HepG2 (cell line): ENCODE data around the gene SPG7. TPM values are rescaled to one million over a fixed set of nuclear protein-coding genes. Genes with fewer than 3 reads are reported as not detected.

Source experiments
- GTF2F1 ChIP-seq: fragments of 150-350 bp; IDR thresholded peaks from 2 replicates; pipeline ENCODE4 v1.6.1; 2014; ENCODE audit warnings: low read length
- GTF3A ChIP-seq: sonication (generic); formaldehyde crosslinking; conservative IDR thresholded peaks from 2 replicates; pipeline ENCODE4 v1.4.0; 2020; ENCODE audit warnings: mild to moderate bottlenecking, missing genetic modification reagents
- HDAC2 ChIP-seq: sonication (generic); formaldehyde crosslinking; IDR thresholded peaks from 2 replicates; pipeline ENCODE4 v1.4.0; 2020; ENCODE audit warnings: missing genetic modification reagents
- MTA1 ChIP-seq: sonication (generic); formaldehyde crosslinking; IDR thresholded peaks from 2 replicates; pipeline ENCODE4 v1.4.0; 2020; ENCODE audit warnings: missing genetic modification reagents, mild to moderate bottlenecking, borderline replicate concordance
- PAF1 ChIP-seq: IDR thresholded peaks from 2 replicates; pipeline ENCODE4 v1.6.1; 2016; ENCODE audit warnings: missing genetic modification reagents, missing compliant biosample characterization
- PAWR ChIP-seq: sonication (generic); formaldehyde crosslinking; IDR thresholded peaks from 2 replicates; pipeline ENCODE4 v1.4.0; 2020; ENCODE audit warnings: missing genetic modification reagents, mild to moderate bottlenecking, borderline replicate concordance
- RFXANK ChIP-seq: IDR thresholded peaks from 2 replicates; pipeline ENCODE4 v1.6.1; 2016
- RNF2 ChIP-seq: fragments of 450-650 bp; conservative IDR thresholded peaks from 2 replicates; pipeline ENCODE4 v1.6.1; 2016; ENCODE audit warnings: low read depth
- TMF1 ChIP-seq: sonication (generic); formaldehyde crosslinking; IDR thresholded peaks from 2 replicates; pipeline ENCODE4 v1.8.1; 2022; ENCODE audit warnings: low read depth, missing genetic modification reagents
- ZNF17 ChIP-seq: sonication (generic); formaldehyde crosslinking; IDR thresholded peaks from 2 replicates; pipeline ENCODE4 v1.5.0; 2020; ENCODE audit warnings: mild to moderate bottlenecking, missing genetic modification reagents
- ZNF234 ChIP-seq: sonication (generic); formaldehyde crosslinking; conservative IDR thresholded peaks from 2 replicates; pipeline ENCODE4 v1.5.1; 2020; ENCODE audit warnings: mild to moderate bottlenecking, missing genetic modification reagents
- ZNF282 ChIP-seq: fragments of 450-650 bp; IDR thresholded peaks from 2 replicates; pipeline ENCODE4 v1.6.1; 2018; ENCODE audit not compliant: partially characterized antibody
- ZNF367 ChIP-seq: sonication (generic); formaldehyde crosslinking; IDR thresholded peaks from 2 replicates; pipeline ENCODE4 v1.4.0; 2020; ENCODE audit warnings: missing genetic modification reagents, borderline replicate concordance
- polyA plus RNA-seq, 8 experiments: library from polyadenylated mRNA; depleted of rRNA in 3 of 8; stranded (reverse) in 7 of 8; unstranded in 1 of 8; fragments of >200 nt; fragmentation: Illumina TruSeq in 4 of 8; extraction: Trizol in 4 of 8; gene quantifications; 2 replicates each; pipeline versions ENCODE4 v1.2.1 to v1.2.3, GENCODE V29; 2011 to 2016; ENCODE audit warnings: low read depth in 4 of 8, missing spikeins in 1 of 8, mixed read lengths in 1 of 8; ENCODE audit not compliant: insufficient read depth in 1 of 8
- total RNA-seq, 5 experiments: library from RNA; depleted of rRNA; stranded (reverse); fragments of >200 nt; fragmentation: Illumina TruSeq; extraction: Trizol; gene quantifications; 2 replicates each; pipeline ENCODE4 v1.2.3, GENCODE V29; 2016; ENCODE audit warnings: low read depth in 1 of 5
- TF ChIP-seq, protein P1 (sequence below): sonication (generic); formaldehyde crosslinking; IDR thresholded peaks from 2 replicates; pipeline ENCODE4 v1.4.0; 2020; ENCODE audit warnings: mild to moderate bottlenecking, missing genetic modification reagents
- TF ChIP-seq, protein P2 (sequence below): sonication (generic); formaldehyde crosslinking; IDR thresholded peaks from 2 replicates; pipeline ENCODE4 v1.5.1; 2020; ENCODE audit warnings: mild to moderate bottlenecking, missing genetic modification reagents, borderline replicate concordance
- TF ChIP-seq, protein P3 (sequence below): sonication (generic); formaldehyde crosslinking; IDR thresholded peaks from 2 replicates; pipeline ENCODE4 v1.4.0; 2020; ENCODE audit warnings: low read depth, mild to moderate bottlenecking, missing genetic modification reagents
- TF ChIP-seq, protein P4 (sequence below): IDR thresholded peaks from 2 replicates; pipeline ENCODE4 v1.6.1; 2018; ENCODE audit warnings: missing genetic modification reagents, mild to moderate bottlenecking, missing compliant biosample characterization
- TF ChIP-seq, protein P5 (sequence below): sonication (generic); formaldehyde crosslinking; IDR thresholded peaks from 2 replicates; pipeline ENCODE4 v1.4.0; 2020; ENCODE audit warnings: mild to moderate bottlenecking, missing genetic modification reagents

The SPG7 gene
- total and polyA plus RNA-seq, 2 of the 13 experiments (the other 11 are each of a cell fraction or from before 2014, with no cell fraction given) = 66.0 to 136 TPM

DNA sequence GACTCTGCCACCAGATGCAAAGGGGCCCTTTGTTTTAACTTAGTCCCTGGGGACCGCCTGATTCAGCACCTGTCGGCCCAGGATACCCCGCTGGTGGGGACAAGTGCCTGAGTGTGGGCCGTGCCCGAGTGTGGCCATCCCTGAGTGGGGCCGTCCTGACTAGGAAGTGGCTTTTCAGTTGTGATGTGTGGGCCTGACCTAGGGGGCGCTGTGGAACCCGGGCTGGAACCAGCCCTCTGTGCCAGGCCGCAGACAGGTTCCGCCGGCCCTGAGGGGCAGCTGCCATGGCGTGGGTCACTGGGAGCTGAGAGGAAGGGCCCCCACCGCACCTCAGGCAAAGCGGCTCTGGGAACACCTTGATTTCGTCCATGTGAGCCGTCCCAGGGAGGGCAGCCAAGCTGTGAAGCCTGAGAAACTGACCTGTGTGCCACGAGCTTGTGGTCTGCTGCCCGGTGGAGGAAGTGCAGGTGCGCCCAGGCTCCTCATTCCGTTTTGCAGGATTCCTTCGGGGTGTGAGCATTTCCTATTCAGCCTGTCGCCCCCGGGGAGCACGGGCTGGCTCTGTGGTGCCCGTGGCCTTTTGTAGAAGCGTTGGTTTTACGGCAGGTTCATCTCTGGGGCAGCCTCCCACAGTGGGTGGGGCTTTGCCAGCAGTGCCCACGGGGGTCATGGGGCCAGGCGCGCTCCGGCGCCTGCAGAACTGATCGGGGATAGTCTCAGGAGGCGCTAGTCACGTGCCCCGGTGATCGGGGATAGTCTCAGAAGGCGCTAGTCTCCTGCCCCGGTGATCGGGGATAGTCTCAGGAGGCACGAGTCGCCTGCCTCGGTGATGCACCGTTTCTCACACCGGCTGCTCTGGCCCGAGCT is 57.5 kb downstream of the SPG7 start (continued):
- TF ChIP-seq, protein P1, sequence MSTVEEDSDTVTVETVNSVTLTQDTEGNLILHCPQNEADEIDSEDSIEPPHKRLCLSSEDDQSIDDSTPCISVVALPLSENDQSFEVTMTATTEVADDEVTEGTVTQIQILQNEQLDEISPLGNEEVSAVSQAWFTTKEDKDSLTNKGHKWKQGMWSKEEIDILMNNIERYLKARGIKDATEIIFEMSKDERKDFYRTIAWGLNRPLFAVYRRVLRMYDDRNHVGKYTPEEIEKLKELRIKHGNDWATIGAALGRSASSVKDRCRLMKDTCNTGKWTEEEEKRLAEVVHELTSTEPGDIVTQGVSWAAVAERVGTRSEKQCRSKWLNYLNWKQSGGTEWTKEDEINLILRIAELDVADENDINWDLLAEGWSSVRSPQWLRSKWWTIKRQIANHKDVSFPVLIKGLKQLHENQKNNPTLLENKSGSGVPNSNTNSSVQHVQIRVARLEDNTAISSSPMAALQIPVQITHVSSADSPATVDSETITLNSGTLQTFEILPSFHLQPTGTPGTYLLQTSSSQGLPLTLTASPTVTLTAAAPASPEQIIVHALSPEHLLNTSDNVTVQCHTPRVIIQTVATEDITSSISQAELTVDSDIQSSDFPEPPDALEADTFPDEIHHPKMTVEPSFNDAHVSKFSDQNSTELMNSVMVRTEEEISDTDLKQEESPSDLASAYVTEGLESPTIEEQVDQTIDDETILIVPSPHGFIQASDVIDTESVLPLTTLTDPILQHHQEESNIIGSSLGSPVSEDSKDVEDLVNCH = peak; percentile 84; the same call in 1 of the 2 replicates
- TF ChIP-seq, protein P2, sequence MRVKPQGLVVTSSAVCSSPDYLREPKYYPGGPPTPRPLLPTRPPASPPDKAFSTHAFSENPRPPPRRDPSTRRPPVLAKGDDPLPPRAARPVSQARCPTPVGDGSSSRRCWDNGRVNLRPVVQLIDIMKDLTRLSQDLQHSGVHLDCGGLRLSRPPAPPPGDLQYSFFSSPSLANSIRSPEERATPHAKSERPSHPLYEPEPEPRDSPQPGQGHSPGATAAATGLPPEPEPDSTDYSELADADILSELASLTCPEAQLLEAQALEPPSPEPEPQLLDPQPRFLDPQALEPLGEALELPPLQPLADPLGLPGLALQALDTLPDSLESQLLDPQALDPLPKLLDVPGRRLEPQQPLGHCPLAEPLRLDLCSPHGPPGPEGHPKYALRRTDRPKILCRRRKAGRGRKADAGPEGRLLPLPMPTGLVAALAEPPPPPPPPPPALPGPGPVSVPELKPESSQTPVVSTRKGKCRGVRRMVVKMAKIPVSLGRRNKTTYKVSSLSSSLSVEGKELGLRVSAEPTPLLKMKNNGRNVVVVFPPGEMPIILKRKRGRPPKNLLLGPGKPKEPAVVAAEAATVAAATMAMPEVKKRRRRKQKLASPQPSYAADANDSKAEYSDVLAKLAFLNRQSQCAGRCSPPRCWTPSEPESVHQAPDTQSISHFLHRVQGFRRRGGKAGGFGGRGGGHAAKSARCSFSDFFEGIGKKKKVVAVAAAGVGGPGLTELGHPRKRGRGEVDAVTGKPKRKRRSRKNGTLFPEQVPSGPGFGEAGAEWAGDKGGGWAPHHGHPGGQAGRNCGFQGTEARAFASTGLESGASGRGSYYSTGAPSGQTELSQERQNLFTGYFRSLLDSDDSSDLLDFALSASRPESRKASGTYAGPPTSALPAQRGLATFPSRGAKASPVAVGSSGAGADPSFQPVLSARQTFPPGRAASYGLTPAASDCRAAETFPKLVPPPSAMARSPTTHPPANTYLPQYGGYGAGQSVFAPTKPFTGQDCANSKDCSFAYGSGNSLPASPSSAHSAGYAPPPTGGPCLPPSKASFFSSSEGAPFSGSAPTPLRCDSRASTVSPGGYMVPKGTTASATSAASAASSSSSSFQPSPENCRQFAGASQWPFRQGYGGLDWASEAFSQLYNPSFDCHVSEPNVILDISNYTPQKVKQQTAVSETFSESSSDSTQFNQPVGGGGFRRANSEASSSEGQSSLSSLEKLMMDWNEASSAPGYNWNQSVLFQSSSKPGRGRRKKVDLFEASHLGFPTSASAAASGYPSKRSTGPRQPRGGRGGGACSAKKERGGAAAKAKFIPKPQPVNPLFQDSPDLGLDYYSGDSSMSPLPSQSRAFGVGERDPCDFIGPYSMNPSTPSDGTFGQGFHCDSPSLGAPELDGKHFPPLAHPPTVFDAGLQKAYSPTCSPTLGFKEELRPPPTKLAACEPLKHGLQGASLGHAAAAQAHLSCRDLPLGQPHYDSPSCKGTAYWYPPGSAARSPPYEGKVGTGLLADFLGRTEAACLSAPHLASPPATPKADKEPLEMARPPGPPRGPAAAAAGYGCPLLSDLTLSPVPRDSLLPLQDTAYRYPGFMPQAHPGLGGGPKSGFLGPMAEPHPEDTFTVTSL (CRISPR knock-in tag) = no peak; the same call in 1 of the 2 replicates
- TF ChIP-seq, protein P3, sequence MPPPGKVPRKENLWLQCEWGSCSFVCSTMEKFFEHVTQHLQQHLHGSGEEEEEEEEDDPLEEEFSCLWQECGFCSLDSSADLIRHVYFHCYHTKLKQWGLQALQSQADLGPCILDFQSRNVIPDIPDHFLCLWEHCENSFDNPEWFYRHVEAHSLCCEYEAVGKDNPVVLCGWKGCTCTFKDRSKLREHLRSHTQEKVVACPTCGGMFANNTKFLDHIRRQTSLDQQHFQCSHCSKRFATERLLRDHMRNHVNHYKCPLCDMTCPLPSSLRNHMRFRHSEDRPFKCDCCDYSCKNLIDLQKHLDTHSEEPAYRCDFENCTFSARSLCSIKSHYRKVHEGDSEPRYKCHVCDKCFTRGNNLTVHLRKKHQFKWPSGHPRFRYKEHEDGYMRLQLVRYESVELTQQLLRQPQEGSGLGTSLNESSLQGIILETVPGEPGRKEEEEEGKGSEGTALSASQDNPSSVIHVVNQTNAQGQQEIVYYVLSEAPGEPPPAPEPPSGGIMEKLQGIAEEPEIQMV (CRISPR knock-in tag) = no peak
- TF ChIP-seq PAWR (CRISPR knock-in tag) (no peak), ZNF367 (CRISPR knock-in tag) (peak; percentile 82), TMF1 (CRISPR knock-in tag) (no peak), HDAC2 (CRISPR knock-in tag) (no peak; the same call in none of the 2 replicates), ZNF17 (CRISPR knock-in tag) (no peak), GTF3A (CRISPR knock-in tag) (no peak), RFXANK (no peak), RNF2 (0 out of 2 replicates have a peak, but pooled peaks have one; percentile 34), MTA1 (CRISPR knock-in tag) (no peak), GTF2F1 (no peak), PAF1 (CRISPR knock-in tag) (peak; percentile 97), ZNF282 (no peak), ZNF234 (no peak)
- TF ChIP-seq, protein P4, sequence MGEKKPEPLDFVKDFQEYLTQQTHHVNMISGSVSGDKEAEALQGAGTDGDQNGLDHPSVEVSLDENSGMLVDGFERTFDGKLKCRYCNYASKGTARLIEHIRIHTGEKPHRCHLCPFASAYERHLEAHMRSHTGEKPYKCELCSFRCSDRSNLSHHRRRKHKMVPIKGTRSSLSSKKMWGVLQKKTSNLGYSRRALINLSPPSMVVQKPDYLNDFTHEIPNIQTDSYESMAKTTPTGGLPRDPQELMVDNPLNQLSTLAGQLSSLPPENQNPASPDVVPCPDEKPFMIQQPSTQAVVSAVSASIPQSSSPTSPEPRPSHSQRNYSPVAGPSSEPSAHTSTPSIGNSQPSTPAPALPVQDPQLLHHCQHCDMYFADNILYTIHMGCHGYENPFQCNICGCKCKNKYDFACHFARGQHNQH (CRISPR knock-in tag) = peak; percentile 61; the same call in 1 of the 2 replicates
- TF ChIP-seq, protein P5, sequence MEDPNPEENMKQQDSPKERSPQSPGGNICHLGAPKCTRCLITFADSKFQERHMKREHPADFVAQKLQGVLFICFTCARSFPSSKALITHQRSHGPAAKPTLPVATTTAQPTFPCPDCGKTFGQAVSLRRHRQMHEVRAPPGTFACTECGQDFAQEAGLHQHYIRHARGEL (CRISPR knock-in tag) = no peak
